GM19395 (cell line): ENCODE data around the gene IMMP2L.

Experiments used
- ATAC-seq: cut with Tn5 transposase; IDR thresholded peaks from one replicate; pipeline ENCODE4 v1.9.1; 2021; ENCODE audit warnings: mild to moderate bottlenecking, moderate library complexity; ENCODE audit not compliant: unreplicated experiment

Gene IMMP2L

DNA sequence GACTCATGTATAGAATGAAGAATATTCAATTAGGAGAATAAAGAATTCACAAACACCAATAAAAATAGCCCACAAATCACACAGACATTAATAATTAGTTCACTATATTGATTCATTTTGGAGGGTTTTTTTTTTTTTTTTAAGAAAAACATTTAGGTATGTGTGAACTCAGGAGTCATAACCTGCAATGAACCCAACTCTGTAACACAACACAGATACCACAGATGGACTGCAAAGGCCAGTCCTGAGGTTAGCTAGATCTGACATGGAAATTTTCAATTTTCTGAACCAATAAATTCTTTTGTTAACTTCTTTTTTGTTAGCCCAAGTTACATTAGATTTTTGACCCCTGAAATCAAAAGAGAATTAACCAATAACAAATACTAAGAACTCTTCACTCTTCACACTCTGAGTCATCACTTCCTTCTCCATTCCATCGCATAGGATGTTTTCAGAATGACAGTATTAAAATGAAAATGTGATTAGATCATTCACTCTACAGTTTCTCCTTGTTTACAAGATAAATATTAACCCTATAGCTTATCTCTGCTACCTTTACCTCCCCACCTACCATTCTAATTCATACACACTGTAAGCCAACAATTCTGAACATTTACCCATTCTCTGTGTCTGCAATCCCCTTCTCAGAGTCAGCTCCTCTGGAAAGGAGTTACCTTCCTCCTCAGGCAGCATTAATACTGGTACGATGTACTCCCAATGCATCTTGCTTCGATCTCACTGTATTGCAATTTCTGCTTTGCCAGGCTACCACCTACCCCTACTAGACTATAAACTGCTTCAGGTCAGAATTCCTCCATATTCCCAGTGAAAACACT, 329.8 kb downstream of the IMMP2L start:
- ATAC-seq = peak; percentile 95

DNA sequence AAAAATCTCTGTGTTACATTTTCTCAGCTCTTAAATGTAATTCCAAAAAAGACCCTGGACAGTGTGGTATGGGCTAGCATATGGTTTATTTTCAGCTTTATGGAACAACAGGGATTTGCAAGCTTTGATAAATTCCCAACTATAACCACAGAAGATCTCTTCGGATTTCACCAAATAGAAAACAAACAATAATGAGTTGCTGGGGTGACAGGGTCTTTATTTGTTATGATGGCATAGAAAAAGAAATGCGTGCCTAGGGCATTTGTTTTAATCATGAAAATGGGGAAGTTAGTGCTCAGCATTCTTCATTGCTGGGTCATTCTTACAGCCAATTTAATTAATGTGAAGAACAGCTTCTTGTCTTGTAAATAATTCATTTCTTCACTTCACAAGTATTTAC, 332.4 kb downstream of the IMMP2L start:
- ATAC-seq = no peak

DNA sequence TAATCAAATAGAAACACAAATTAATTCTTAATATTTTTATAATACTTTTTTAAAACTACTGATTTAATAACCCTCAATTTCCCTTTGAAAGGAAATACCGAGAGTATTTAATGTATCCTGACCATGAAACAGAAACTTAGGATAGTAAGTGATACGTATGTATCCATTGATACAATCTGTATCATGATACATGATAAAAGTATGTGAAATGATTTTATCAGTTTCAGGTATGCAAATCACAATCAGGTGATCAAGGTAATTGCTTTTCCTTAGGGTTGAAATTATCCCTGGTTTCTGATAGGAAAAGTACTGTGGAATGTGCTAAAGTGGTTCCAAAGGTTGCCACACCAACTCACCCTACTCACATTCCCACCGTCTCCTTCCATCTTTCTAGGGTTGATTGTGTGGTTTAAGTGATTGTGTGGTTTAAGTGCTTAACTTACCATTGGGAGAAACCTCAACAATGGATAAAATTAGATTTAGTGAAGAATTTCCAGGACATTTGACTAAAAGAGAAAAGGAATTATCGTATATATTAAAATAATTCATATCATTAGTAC, 333.0 kb downstream of the IMMP2L start:
- no peak for ATAC-seq

DNA sequence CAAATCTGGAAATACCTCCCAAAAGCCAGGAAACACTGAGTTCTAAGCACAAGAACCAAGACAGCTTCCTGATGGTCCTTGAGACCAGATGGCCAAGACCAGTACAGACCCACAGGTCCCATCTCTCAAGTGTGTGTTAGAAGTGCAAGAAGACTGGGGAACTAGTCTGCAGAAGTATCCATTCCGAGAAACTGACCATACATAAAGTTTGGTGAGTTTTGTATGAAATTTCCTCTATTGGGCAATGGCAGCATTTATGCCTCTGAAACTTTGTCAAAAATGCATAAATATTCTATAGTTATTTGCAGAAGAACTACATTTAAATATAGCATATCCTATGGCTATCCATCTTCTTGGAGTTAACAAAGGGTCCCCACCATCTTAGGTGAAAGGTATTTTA, 333.9 kb downstream of the IMMP2L start:
- no peak for ATAC-seq

DNA sequence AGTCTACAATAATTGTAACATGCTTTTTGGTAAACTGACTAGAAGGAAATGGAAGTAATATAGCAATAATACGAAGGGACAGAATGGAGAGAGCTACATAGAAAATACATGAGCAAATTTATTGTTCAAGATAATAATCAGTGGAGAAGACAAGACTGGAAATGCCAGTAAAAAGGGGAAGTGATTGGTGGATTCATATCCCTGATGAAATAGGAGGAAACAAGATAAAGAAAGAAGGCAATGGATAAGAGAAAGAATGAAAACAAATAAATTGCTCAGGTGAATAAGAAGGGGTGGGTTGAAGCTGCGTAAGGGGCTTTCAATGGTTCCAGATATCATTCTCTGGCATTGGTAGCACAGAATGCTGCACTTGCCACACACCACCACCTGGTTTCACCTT, 335.5 kb downstream of the IMMP2L start:
- ATAC-seq = no peak

DNA sequence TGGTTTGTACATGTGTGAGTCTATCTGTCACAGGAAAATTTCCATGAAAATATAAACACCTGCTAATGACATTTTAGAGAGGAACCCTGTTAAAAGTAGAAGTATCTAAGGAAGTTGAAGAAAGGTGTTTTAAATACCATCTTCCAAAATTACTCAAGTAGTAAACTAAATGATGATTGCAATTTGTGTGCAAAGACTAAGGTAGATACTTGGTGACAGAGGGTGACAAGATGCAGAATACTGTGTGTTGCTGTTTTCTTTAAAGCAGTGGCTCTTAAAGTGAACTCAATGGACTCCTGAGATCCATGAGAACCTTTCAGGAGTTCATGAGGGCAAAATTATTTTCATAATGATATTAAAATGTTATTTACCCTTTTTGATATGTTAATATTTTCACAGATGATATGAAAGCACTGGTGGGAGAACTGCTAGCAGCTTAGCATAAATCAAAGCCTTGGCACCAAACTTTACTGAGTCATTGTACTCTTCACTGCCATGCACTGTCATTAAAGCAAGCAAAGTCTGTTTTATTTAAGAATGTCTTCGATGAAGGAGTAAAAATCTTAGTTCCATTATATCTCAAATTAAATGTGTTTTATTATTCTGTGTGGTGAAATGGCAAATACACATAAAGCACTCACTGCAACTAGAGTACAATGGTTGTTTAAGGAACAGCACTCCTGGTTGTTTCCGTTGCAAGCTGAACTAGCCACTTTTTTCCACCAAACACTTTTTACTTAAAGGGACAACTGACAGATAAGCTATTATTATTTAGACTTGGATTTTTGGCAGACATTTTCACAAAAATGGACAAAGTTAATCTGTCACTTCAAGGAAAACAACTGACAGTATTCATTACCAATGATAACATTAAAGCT, 337.7 kb downstream of the IMMP2L start:
- peak; percentile 19 for ATAC-seq

DNA sequence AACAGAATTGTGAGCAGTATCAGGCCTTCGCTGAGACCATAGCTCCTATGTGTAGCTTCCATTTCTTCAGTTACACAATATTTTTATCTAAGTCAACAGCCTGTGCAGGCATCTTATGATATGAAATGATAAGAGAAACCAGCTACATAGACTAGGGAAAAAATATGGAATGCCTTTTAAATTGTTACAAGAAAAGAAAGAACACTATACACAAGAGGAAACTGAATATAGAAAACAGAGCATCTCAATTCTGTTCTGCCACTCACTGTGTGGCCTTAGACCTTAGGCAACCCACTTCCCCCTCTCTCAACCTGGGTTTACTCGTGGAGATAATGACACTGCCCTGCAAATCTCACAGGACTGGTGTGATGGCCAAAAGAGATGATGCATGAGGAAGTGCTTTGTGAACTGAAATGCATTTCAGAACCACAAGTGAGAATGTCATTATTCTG, 338.5 kb downstream of the IMMP2L start:
- peak; percentile 59 for ATAC-seq

DNA sequence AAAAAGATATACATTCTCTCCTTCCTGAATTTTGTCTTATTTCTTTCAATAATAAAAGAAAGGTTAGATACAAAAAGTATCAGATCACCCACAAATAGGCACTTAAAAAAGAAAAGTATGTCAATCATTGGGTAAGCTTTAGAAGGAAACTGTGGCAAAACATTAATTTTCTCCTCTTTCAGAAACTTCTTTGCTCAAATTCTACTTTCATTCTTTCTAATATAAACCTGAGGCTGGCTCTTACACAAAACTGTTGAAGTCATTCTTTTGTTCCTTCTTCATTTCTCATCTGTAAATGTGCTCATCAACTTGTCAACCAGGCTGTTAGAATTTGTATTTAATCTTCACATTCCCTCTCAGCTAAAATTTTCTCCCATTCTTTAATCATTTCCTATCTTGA, 346.7 kb downstream of the IMMP2L start:
- ATAC-seq = no peak

DNA sequence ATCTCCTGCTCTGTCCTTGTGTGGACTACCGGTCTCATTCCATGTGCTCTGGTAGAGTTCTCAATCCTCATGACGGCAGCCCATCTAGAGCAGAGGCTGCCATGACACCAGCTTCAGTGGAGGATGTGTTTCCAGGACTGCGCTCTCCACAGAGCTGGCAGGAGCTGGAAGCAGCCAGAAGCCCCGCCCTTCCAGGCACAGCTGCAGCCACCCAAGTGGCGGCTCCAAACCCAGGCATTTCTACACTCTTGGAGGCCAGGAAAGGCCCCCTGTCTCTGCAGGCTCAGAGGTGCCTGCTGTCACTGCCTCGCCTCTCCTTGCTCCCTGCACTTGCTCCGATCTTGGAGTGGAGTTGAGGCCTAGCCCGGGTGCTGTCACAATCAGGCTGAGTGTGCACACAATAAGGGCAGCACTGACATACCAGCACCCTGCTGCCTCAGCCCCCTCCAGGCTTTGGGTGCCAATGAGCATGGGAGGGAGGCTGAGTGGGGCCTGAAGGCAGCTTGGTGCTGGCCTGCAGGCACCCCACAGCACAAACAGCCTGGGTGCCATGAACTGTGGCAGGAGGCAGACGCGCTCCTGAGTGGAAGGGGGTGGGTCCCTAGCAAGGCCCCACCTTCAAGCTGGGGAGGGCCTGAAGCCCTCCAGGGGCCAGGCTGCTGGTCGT, 349.3 kb downstream of the IMMP2L start:
- ATAC-seq = no peak

DNA sequence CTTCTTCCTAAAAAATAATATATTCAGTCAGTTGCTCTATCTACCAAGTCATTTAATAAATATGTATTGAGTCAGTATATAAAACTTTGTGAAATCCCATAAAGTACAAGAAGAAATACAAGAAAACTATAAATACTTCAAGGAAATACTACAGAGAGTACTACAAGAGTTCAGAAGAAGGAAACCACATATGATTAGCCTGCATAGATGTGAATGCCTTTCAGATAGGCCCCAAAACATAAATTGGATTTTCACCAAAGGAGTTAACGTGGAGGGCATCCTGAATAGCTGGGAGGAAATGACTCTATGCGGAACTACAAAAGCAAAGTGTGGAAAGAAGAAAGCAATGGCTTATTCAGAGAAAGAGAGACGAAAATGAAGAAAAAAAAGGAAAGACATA, 351.3 kb downstream of the IMMP2L start:
- no peak for ATAC-seq

DNA sequence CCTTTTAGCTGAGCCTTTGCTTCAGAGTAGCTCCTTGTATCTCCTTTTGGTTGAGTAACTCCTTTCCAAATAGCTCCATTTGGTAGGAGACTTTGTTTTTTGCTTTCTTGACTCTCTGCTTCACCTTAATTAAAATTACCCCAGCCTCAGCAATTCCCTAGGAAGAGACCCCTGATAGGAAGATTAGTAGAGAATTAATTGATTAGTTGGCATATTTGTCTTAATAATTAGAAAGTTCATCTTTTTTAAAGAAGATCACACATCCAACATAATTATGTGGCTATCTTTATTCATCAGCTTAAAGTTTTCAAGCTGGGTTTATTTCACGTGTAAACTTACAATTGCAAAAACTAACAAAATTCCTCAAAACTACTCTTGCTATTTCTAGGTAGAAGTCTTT, 352.2 kb downstream of the IMMP2L start:
- no peak for ATAC-seq

DNA sequence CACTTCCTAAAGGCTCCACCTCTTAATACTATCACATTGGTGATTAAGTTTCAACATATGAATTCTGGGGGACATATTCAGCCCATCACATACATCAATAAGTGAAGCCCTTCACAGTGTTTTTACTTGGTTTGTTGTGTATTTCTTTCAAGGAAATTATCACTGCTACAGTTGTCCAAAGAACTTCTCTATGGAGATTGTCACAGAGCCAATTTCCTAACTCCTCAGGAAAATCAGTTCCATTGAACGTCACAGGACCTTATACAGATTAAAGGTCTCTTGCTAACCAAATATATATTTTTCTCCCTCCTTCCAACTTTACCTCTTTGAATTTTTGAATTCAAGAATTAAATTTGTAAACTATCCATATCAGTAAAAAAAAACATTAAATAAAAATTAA, 357.0 kb downstream of the IMMP2L start:
- no peak for ATAC-seq

DNA sequence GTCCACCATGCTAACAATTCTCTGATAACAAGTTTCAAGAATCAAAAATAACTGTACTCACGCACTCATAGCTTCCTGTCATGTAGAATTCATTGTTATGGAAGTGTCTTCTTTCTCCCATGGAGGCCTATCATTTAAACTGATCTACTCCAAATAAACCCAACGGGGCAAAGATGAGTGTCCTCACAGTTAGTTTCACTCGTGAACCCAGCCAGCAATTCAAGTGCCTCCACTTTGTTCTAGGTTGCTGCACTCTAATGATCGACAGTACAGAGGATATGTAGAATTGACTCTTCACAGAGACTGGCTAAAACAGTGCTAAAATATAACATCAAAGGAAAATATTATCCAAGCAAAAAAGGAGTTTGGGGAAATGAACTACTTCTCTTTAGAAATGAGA, 360.0 kb downstream of the IMMP2L start:
- ATAC-seq = no peak

DNA sequence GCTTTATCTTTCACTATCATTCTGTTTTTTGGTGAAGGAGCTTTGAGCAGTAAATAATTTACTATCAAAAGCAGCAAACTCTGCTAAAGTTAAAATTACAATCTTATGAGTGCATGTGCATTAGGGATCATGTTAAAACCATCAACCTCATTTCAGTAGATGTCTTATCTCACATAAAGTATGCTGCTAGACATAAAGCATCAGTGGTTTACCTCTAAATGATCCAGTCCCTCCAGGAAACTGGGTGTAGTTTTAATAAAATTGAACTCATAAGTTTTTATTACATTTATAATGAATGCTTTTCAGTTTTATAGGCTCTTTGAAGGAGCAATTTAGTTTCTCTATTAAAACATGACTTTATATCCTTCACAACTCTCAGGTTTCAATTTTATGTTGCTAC, 362.6 kb downstream of the IMMP2L start:
- no peak for ATAC-seq

DNA sequence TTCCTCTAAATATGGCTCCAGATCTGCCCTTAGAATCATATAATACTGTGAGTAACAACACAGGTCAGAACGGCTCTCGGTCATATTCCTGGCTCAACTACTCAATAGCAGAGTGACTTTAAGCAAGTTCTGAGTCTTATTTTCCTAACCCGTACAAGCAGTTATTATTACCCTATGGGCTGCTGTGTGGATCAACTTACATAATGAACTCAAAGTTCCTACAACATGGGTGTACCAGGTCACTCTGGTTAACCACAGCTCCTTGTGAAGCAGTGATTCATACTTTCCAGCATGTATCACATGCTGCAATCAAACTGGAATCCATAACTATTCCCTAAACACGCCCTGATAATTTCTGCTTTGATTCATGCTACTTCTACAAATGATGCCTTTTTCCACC, 364.0 kb downstream of the IMMP2L start:
- no peak for ATAC-seq

DNA sequence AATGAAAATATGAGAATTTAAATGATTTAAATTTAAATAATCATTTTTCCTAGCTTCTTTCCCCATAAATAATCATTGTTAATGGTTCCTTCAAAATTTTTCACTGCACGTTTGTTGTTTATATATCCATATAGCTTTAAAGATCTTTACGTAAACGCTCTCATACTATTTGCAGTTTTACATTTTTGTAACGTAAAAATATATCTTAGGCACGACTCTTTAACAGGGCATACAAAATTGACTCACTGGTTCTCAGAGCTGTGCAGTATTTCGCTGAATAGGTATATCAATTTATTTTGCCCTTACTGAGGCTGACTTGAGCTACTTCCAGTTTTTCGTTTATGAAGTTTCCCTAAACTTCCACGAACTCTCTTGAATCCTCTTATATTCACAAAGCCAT, 365.6 kb downstream of the IMMP2L start:
- no peak for ATAC-seq

DNA sequence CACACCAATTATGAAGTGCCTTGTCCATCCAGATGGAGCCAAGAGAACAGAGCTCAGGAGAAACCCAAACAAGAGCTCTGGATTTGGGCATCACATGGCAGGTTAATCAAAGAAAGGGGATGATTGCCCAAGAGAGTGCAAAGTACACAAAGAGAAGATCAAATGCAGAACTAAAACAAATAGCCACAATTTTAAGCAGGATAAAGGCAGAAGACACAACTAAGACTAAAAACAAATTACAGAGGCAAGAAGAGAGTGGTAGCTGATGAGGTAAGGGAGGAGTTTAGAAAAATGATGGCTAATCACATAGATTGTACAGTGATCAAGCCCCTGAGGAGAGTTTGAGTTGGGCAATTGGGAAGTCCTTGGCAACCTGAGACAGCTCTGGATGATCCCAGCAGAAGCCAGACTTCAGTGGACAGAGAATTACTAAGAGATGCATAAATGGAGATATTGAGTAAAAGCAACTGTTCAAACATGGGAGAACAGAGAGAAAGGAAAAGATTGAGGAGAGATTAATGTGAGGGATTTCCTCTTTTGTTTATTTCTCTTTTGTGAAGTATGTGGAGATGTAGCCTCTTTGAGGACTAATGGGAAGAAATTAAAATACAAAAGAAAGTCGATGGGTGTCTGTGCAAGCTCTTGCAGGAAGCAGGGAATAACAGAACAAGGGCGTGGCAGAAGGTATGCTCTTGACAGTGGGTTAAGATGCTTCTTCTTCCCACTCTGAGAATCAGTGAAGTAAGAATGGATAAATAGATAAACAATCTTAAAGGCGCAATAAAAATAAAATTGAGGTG, 369.5 kb downstream of the IMMP2L start:
- no peak for ATAC-seq

DNA sequence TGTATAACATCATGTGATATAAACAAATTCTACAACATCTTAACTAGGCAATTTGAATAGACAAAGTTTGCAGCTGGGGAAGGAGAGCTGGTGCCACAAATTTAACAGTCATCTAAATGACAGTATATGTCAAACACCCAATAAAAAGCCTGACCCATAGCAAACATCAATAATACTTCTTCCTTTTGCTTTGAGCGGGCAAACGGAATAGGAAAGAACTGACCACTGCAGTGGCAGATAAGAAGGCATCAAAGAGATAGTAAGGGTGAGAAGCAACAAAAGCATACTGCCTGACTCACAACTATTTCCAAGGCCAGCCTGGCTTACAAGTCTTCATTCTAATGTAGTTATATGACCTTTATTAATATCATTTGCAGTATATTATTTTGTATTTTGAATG, 371.5 kb downstream of the IMMP2L start:
- ATAC-seq = no peak

DNA sequence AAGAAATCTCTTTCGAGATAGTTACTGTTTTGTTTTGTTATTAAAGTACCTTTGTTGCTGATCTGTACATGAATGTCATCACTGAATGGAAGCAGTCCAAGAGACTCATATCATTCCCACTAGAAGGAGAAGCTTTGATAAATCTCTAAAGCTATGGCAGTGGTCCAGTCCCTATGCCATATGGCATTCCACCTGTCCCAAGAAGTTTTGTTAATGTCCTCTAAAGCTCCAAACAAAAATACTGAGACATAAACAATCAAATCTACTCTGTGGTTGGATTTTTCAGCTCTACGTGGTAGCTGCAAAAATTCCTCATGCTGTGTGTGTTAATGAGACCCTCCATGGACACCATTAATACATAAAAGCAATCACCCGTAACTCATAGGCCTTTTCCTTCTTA, 377.3 kb downstream of the IMMP2L start:
- no peak for ATAC-seq

DNA sequence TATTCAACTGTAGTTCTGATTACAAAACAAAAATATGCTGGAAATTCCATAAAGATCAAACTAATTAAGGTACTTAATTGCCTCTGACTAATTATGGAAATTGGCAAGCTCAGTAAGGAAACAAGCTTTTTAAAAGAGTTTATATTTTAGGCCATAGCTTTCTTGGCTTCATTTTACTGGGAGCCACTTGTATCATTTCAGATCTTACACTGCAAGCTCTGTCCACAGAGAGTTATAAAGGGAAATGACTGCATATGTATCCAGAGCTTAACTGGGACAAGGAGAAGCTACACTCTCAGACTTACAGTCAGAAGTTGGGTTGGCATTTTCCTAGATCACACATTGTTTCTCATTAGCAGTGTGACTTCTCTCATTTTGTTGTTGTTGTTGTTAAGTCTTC, 379.0 kb downstream of the IMMP2L start:
- no peak for ATAC-seq
